Measurements from ENCODE around the gene FANCD2. TPM values are rescaled to one million over a fixed set of nuclear protein-coding genes. Genes with fewer than 3 reads are reported as not detected.
"Not testable (repeated sequence)": the region's sequence is repeated elsewhere in the genome, so short reads cannot be mapped to it uniquely, and the experiment has no call there.

Gene FANCD2
- total and polyA plus RNA-seq, 5 donors from 2014 or later: 4.5 to 62.8 (median 10.4) TPM

DNA sequence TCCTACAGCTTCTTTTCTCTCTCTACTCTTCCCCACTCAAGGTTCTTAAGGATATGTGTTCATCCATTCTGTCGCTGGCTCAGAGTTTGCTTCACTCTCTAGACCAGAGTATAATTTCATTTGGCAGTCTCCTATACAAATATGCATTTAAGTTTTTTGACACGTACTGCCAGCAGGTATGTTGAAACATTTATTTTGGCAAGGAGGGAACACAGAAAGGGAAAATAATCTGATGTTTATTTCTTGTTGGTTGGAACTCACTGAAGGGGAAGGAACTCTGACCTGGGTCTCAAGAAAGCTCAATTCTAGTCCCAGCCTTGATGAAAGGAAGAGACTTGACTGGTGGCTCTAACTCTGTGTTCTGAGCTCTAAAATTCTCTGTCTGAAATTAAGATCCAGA lies 21.6 kb downstream of the FANCD2 start:
- Mint-ChIP-seq H3K4me3 (no peak overlapping the region), H3K27ac (no peak overlapping the region)
- no peak for ATAC-seq (ENCODE audit: low read depth in 2 of 2)

DNA sequence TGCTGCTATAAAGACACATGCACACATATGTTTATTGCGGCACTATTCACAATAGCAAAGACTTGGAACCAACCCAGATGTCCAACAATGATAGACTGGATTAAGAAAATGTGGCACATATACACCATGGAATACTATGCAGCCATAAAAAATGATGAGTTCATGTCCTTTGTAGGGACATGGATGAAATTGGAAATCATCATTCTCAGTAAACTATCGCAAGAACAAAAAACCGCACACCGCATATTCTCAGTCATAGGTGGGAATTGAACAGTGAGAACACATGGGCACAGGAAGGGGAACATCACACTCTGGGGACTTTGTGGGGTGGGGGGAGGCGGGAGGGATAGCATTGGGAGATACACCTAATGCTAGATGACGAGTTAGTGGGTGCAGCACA lies 26.8 kb downstream of the FANCD2 start:
- not testable (repeated sequence) for H3K9me3 Mint-ChIP-seq; H3K27me3 ChIP-seq (ENCODE audit: control insufficient read depth, insufficient read depth, low read length); ATAC-seq (ENCODE audit: low read depth in 2 of 2)

More for the DNA sequence above, 21.6 kb downstream of the FANCD2 start:
- peaks cover 0 to 1% (median 0%) of the 10 kb centered on the region in 7 donors for H3K9me3 Mint-ChIP-seq
- Histone ChIP-seq H3K27me3 (ENCODE audit: control insufficient read depth, insufficient read depth, low read length) (no peaks in the 10 kb centered on the region), H3K4me3 (ENCODE audit: low read depth, low read length) (no peak overlapping the region), H3K9me3 (ENCODE audit: control insufficient read depth in 2 of 2, low read length in 2 of 2) (no peaks in the 10 kb centered on the region), H3K4me1 (ENCODE audit: control insufficient read depth, insufficient read depth, low read length, poor library complexity, severe bottlenecking) (no peaks in the 10 kb centered on the region), H3K36me3 (ENCODE audit: control insufficient read depth, insufficient read depth, low read length) (peaks cover 8% of the 10 kb centered on the region), H3K27ac (ENCODE audit: insufficient read depth, low read length, poor library complexity, severe bottlenecking) (no peak overlapping the region)
- no peak for DNase-seq
- H3K4me1 Mint-ChIP-seq: no peaks in the 10 kb centered on the region
- no peaks in the 10 kb centered on the region for H3K27me3 Mint-ChIP-seq
- peaks cover 32% of the 10 kb centered on the region for H3K36me3 Mint-ChIP-seq

DNA sequence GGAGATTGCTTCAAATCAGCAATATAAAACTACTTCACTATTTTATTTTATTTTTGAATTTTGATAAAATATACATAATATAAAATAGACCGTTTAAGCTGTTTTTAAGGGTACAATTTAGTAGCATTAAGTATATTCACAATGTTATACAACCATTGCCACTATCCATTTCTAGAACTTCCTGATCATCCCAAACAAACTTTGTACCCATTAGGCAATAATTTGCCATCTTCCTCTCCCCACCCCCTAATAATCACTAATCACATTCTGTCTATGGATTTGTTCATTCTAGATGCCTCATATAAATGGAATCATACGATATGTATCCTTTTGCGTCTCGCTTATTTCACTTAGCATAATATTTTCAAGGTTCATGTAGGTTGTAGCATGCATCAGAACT lies 28.9 kb downstream of the FANCD2 start:
- peaks cover 0 to 1% (median 0%) of the 10 kb centered on the region in 7 donors for H3K9me3 Mint-ChIP-seq
- no peak for DNase-seq
- no peak overlapping the region for H3K27ac Mint-ChIP-seq
- Histone ChIP-seq H3K9me3 (ENCODE audit: control insufficient read depth in 2 of 2, low read length in 2 of 2) (no peaks in the 10 kb centered on the region), H3K4me3 (ENCODE audit: low read depth, low read length) (no peak overlapping the region), H3K27ac (ENCODE audit: insufficient read depth, low read length, poor library complexity, severe bottlenecking) (no peak overlapping the region), H3K27me3 (ENCODE audit: control insufficient read depth, insufficient read depth, low read length) (no peaks in the 10 kb centered on the region), H3K36me3 (ENCODE audit: control insufficient read depth, insufficient read depth, low read length) (no peaks in the 10 kb centered on the region), H3K4me1 (ENCODE audit: control insufficient read depth, insufficient read depth, low read length, poor library complexity, severe bottlenecking) (no peaks in the 10 kb centered on the region)
- ATAC-seq (ENCODE audit: low read depth in 2 of 2): no peak
- H3K4me1 Mint-ChIP-seq: no peaks in the 10 kb centered on the region
- no peak overlapping the region for H3K4me3 Mint-ChIP-seq
- peaks cover 24% of the 10 kb centered on the region for H3K36me3 Mint-ChIP-seq
- H3K27me3 Mint-ChIP-seq: no peaks in the 10 kb centered on the region

More for the DNA sequence above, 26.8 kb downstream of the FANCD2 start:
- not testable (repeated sequence) for H3K27me3 Mint-ChIP-seq; H3K9me3 ChIP-seq (ENCODE audit: control insufficient read depth in 2 of 2, low read length in 2 of 2); H3K36me3 ChIP-seq (ENCODE audit: control insufficient read depth, insufficient read depth, low read length); H3K4me3 Mint-ChIP-seq; DNase-seq; H3K4me3 ChIP-seq (ENCODE audit: low read depth, low read length); H3K27ac ChIP-seq (ENCODE audit: insufficient read depth, low read length, poor library complexity, severe bottlenecking); H3K27ac Mint-ChIP-seq; H3K4me1 Mint-ChIP-seq; H3K4me1 ChIP-seq (ENCODE audit: control insufficient read depth, insufficient read depth, low read length, poor library complexity, severe bottlenecking)
- peaks cover 27% of the 10 kb centered on the region for H3K36me3 Mint-ChIP-seq

DNA sequence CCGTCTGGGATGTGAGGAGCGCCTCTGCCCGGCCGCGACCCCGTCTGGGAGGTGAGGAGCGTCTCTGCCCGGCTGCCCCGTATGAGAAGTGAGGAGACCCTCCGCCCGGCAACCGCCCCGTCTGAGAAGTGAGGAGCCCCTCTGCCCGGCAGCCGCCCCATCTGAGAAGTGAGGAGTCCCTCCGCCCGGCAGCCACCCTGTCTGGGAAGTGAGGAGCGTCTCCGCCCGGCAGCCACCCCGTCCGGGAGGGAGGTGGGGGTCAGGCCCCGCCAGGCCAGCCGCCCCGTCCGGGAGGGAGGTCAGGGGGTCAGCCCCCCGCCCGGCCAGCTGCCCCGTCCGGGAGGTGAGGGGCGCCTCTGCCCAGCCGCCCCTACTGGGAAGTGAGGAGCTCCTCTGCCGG lies 43.8 kb downstream of the FANCD2 start:
- DNase-seq: not testable (repeated sequence)
- peaks cover 26% of the 10 kb centered on the region for H3K36me3 Mint-ChIP-seq

DNA sequence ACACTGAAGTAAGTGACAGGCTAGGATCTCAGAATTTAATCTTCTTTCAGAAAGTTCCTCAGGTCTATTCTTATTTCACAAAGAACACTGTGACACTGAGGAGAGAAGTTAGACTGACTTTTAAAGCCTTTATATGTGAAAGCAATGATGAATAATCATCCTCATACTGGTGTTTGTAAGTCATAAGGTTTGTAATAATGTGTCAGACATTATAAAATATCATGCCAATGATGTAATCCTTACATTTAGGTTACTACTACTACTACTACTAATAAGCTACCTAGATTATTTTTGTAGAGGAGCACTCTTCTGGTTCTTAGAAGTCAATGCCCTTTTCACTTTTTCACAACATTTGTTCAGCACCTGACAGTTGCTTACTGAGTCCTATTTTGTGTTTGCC lies 48.4 kb downstream of the FANCD2 start:
- Histone ChIP-seq H3K4me1 (ENCODE audit: control insufficient read depth, insufficient read depth, low read length, poor library complexity, severe bottlenecking) (no peaks in the 10 kb centered on the region), H3K9me3 (ENCODE audit: control insufficient read depth in 2 of 2, low read length in 2 of 2) (no peaks in the 10 kb centered on the region), H3K4me3 (ENCODE audit: low read depth, low read length) (no peak overlapping the region), H3K27me3 (ENCODE audit: control insufficient read depth, insufficient read depth, low read length) (no peaks in the 10 kb centered on the region), H3K27ac (ENCODE audit: insufficient read depth, low read length, poor library complexity, severe bottlenecking) (no peak overlapping the region), H3K36me3 (ENCODE audit: control insufficient read depth, insufficient read depth, low read length) (peaks cover 4% of the 10 kb centered on the region)
- Mint-ChIP-seq H3K27ac (no peak overlapping the region), H3K4me1 (no peaks in the 10 kb centered on the region), H3K9me3 (no peaks in the 10 kb centered on the region), H3K36me3 (peaks cover 9% of the 10 kb centered on the region), H3K27me3 (no peaks in the 10 kb centered on the region), H3K4me3 (no peak overlapping the region)
- no peak for DNase-seq
- ATAC-seq (ENCODE audit: low read depth in 2 of 2): no peak

More for the DNA sequence above, 43.8 kb downstream of the FANCD2 start:
- not testable (repeated sequence) for H3K27ac ChIP-seq (ENCODE audit: insufficient read depth, low read length, poor library complexity, severe bottlenecking); H3K36me3 ChIP-seq (ENCODE audit: control insufficient read depth, insufficient read depth, low read length); H3K9me3 ChIP-seq (ENCODE audit: control insufficient read depth in 2 of 2, low read length in 2 of 2); H3K4me3 ChIP-seq (ENCODE audit: low read depth, low read length); H3K27me3 ChIP-seq (ENCODE audit: control insufficient read depth, insufficient read depth, low read length); H3K27ac Mint-ChIP-seq; ATAC-seq (ENCODE audit: low read depth in 2 of 2); H3K9me3 Mint-ChIP-seq; H3K4me1 Mint-ChIP-seq; H3K4me3 Mint-ChIP-seq; H3K4me1 ChIP-seq (ENCODE audit: control insufficient read depth, insufficient read depth, low read length, poor library complexity, severe bottlenecking); H3K27me3 Mint-ChIP-seq

DNA sequence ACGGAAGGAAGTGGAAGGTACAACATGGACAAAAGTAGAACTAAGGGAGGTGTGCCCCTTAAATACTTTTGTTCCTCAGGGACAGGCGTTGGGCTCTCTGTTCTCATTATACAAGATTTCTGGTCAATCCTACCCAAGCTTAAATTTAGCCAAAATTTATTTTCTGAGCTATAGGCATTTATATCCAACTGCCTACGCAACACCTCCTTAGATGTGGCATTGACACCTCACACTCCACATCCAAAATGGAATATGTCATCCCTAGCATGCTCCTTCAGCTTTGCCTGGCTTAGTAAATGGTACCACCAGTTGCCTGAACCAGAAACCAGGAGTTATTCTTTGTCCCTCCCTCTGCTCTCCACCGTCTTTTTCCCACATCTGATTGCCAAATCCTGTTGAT lies 55.6 kb downstream of the FANCD2 start:
- Mint-ChIP-seq H3K27me3 (no peaks in the 10 kb centered on the region), H3K27ac (peak overlapping the region in 1 of 3 donors; percentile 77), H3K4me1 (no peaks in the 10 kb centered on the region), H3K4me3 (no peak overlapping the region), H3K36me3 (peaks cover 25% of the 10 kb centered on the region), H3K9me3 (no peaks in the 10 kb centered on the region)
- Histone ChIP-seq H3K27ac (ENCODE audit: insufficient read depth, low read length, poor library complexity, severe bottlenecking) (no peak overlapping the region), H3K4me3 (ENCODE audit: low read depth, low read length) (no peak overlapping the region), H3K27me3 (ENCODE audit: control insufficient read depth, insufficient read depth, low read length) (no peaks in the 10 kb centered on the region), H3K9me3 (ENCODE audit: control insufficient read depth in 2 of 2, low read length in 2 of 2) (no peaks in the 10 kb centered on the region), H3K4me1 (ENCODE audit: control insufficient read depth, insufficient read depth, low read length, poor library complexity, severe bottlenecking) (no peaks in the 10 kb centered on the region), H3K36me3 (ENCODE audit: control insufficient read depth, insufficient read depth, low read length) (peaks cover 20% of the 10 kb centered on the region)
- ATAC-seq (ENCODE audit: low read depth in 2 of 2) (no peak), DNase-seq (no peak)

DNA sequence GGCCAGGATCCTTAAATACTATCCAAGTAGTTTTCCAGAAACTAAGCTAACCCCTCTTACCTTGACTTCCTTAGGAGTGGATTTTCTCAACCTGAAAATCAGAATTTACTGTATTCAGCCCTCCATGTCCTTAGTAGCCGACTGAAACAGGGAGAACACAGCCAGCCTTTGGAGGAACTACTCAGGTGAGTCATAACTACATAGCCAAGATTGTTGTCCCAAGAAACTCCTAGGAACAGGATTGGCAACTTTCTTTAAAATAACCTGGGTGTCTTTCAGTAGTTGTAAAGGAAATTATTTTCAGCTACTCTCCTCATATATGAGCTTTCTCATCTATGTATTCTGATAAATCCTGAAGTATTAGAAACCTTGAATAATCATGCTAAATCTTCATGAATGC lies 59.5 kb downstream of the FANCD2 start:
- H3K27ac ChIP-seq (ENCODE audit: insufficient read depth, low read length, poor library complexity, severe bottlenecking): no peak overlapping the region
- Mint-ChIP-seq H3K27me3 (no peaks in the 10 kb centered on the region), H3K4me1 (no peaks in the 10 kb centered on the region), H3K27ac (no peak overlapping the region), H3K9me3 (no peaks in the 10 kb centered on the region), H3K4me3 (no peak overlapping the region), H3K36me3 (peaks cover 42% of the 10 kb centered on the region)
- H3K27me3 ChIP-seq (ENCODE audit: control insufficient read depth, insufficient read depth, low read length): no peaks in the 10 kb centered on the region
- DNase-seq (no peak), ATAC-seq (ENCODE audit: low read depth in 2 of 2) (no peak)
- H3K9me3 ChIP-seq (ENCODE audit: control insufficient read depth in 2 of 2, low read length in 2 of 2): no peaks in the 10 kb centered on the region
- no peak overlapping the region for H3K4me3 ChIP-seq (ENCODE audit: low read depth, low read length)
- H3K36me3 ChIP-seq (ENCODE audit: control insufficient read depth, insufficient read depth, low read length): peaks cover 28% of the 10 kb centered on the region
- no peaks in the 10 kb centered on the region for H3K4me1 ChIP-seq (ENCODE audit: control insufficient read depth, insufficient read depth, low read length, poor library complexity, severe bottlenecking)

DNA sequence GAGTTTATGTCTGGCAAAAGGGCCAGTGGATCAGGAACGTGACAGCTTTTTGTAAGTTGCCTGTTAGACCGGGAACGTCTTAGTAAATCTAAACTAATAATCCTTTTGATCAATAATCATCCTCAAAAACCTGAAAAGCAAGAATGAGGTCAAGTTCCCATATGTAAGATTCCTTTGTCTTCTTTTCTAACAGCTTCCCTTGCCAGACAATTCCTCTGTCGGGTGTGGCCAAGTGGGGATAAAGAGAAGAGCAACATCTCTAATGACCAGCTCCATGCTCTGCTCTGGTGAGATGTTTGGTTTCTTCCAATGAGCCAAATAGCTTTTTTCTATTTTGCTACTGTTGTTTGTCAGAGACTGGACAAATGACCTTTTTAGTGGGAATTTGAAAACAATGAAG lies 62.0 kb downstream of the FANCD2 start:
- Mint-ChIP-seq H3K27ac (no peak overlapping the region), H3K4me3 (no peak overlapping the region), H3K4me1 (no peaks in the 10 kb centered on the region), H3K36me3 (peaks cover 42% of the 10 kb centered on the region), H3K27me3 (no peaks in the 10 kb centered on the region), H3K9me3 (no peaks in the 10 kb centered on the region)
- H3K4me3 ChIP-seq (ENCODE audit: low read depth, low read length): no peak overlapping the region
- DNase-seq (no peak), ATAC-seq (ENCODE audit: low read depth in 2 of 2) (no peak)
- H3K27ac ChIP-seq (ENCODE audit: insufficient read depth, low read length, poor library complexity, severe bottlenecking): no peak overlapping the region
- no peaks in the 10 kb centered on the region for H3K27me3 ChIP-seq (ENCODE audit: control insufficient read depth, insufficient read depth, low read length)
- H3K4me1 ChIP-seq (ENCODE audit: control insufficient read depth, insufficient read depth, low read length, poor library complexity, severe bottlenecking): no peaks in the 10 kb centered on the region
- H3K36me3 ChIP-seq (ENCODE audit: control insufficient read depth, insufficient read depth, low read length): peaks cover 17% of the 10 kb centered on the region
- H3K9me3 ChIP-seq (ENCODE audit: control insufficient read depth in 2 of 2, low read length in 2 of 2): no peaks in the 10 kb centered on the region

Measured in CD4-positive, CD25-positive, alpha-beta regulatory T cell (primary cell).